ENCODE measurements around the gene SVEP1. TPM values are rescaled to one million over a fixed set of nuclear protein-coding genes. Genes with fewer than 3 reads are reported as not detected.
A peak's percentile ranks its signal among the peaks of the same experiment; 100 is the strongest.

SVEP1 gene
- total and polyA plus RNA-seq, 2 of the 13 experiments (the other 11 are each of a cell fraction or from before 2014, with no cell fraction given): not detected

GRCh38 chr9:110464321-110464720 is 115.2 kb downstream of the SVEP1 start:
- no peak overlapping the region for H3K4me2 ChIP-seq (ENCODE audit: low read depth, low read length)
- H3K36me3 ChIP-seq (replicated peaks in 1 of 2; ENCODE audit: control insufficient read depth in 1 of 2, insufficient read depth in 2 of 2, low read length in 2 of 2): no peaks in the 10 kb centered on the region
- in situ Hi-C loops (cut with HindIII; ENCODE audit: extremely low pct_ligation_motif_present, low pct_unique_long_range_greater_than_20kb): no loop called here
- H3K27ac ChIP-seq (ENCODE audit: extremely low read length, insufficient read depth, low read length): no peak overlapping the region
- POLR2A ChIA-PET: no interaction called here
- no peaks in the 10 kb centered on the region; a peak in 1 of 5 replicates for H3K27me3 ChIP-seq (ENCODE audit: control insufficient read depth in 1 of 2, insufficient read depth in 2 of 2, low read length in 2 of 2)
- H3K9me3 ChIP-seq (ENCODE audit: low read length): no peaks in the 10 kb centered on the region
- CTCF ChIA-PET (ENCODE audit: low intra/inter-chr PET ratio, low total read pairs): no interaction called here
- DNase-seq (ENCODE audit: low spot score): no peak
- WGBS (ENCODE audit: low lambda C conversion rate): 5% methylated on average over 1 of the region's 1 CpG
- H4K20me1 ChIP-seq (ENCODE audit: insufficient read depth, low read length): no peaks in the 10 kb centered on the region
- TF ChIP-seq ZBTB7B (CRISPR knock-in tag; IDR thresholded peaks at IDR 0.05) (no peak), ZNF143 (CRISPR knock-in tag; IDR thresholded peaks at IDR 0.05) (0 out of 2 replicates have a peak, but pooled peaks have one; percentile 41), TFAP4 (IDR thresholded peaks at IDR 0.05; ENCODE audit: borderline replicate concordance, low read depth) (no peak), SNAPC4 (CRISPR knock-in tag; IDR thresholded peaks at IDR 0.05) (no peak), THAP11 (CRISPR knock-in tag; IDR thresholded peaks at IDR 0.05) (peak; percentile 70), GABPA (IDR thresholded peaks at IDR 0.05; ENCODE audit: low read depth, low read length) (no peak), GABPA (CRISPR knock-in tag; IDR thresholded peaks at IDR 0.05; ENCODE audit: low read depth) (peak; percentile 55)
- intact Hi-C loops (cut with micrococcal nuclease; ENCODE audit: unreplicated experiment): no loop called here
- no peaks in the 10 kb centered on the region for H3K79me2 ChIP-seq (ENCODE audit: insufficient read depth, low read length)
- H3K4me3 ChIP-seq (replicated peaks in 1 of 3; ENCODE audit: insufficient read depth in 1 of 3, low read depth in 2 of 3, low read length in 3 of 3): no peak overlapping the region
- ATAC-seq: no peak
- no peaks in the 10 kb centered on the region for H3K4me1 ChIP-seq (ENCODE audit: insufficient read depth, low read length)
- BruUV-seq (replicated peaks): no TSS peak
- no peak overlapping the region for H3K9ac ChIP-seq (ENCODE audit: insufficient read depth, low read depth, low read length)
- H2AFZ ChIP-seq (ENCODE audit: low read length): no peak overlapping the region
- no peak for FAIRE-seq

Data from HepG2 (cell line).